HEK293 (cell line): ENCODE results near the gene OPCML.

ENCODE experiments used
- CTCF ChIA-PET: fragments of 350-600 bp; formaldehyde crosslinking; extraction: SDS; loops from one replicate; lab custom pipeline; 2021; ENCODE audit warnings: antibody characterized with exemption; lab: Yijun Ruan, JAX
- POLR2A ChIA-PET: fragments of 300-600 bp; formaldehyde crosslinking; extraction: SDS; loops from one replicate; lab custom pipeline; 2020; ENCODE audit warnings: antibody characterized with exemption, inconsistent platforms; lab: Yijun Ruan, JAX
- H3K27ac ChIP-seq: fragments of 200-500 bp; sonication (Bioruptor generic); 2 replicates; pipeline ENCODE4 v1.5.1; 2014; ENCODE audit warnings: low read depth, low read length, control low read depth, inconsistent platforms; ENCODE audit errors: extremely low read depth
- H3K36me3 ChIP-seq, 2 experiments: fragments of 200-500 bp in 1 of 2; sonication (Bioruptor generic) in 1 of 2; 1 replicate in 1 of 2; 2 replicates in 1 of 2; pipeline ENCODE4 v1.5.1; 2014 to 2017; ENCODE audit warnings: inconsistent platforms in 2 of 2, low read length in 2 of 2; ENCODE audit not compliant: control insufficient read depth in 2 of 2, insufficient read depth in 1 of 2
- H3K4me1 ChIP-seq: fragments of 200-500 bp; sonication (Bioruptor generic); 2 replicates; pipeline ENCODE4 v1.5.1; 2014; ENCODE audit warnings: mild to moderate bottlenecking, low read length, inconsistent platforms; ENCODE audit not compliant: control insufficient read depth, insufficient read depth
- H3K4me3 ChIP-seq: 2 replicates; pipeline ENCODE4 v1.5.1; 2011; ENCODE audit warnings: low read depth, mild to moderate bottlenecking, control low read depth, low read length, moderate library complexity
- H3K9me3 ChIP-seq: fragments of 200-500 bp; sonication (Bioruptor generic); 2 replicates; pipeline ENCODE4 v1.5.1; 2014; ENCODE audit warnings: low read depth, low read length, inconsistent platforms; ENCODE audit not compliant: control insufficient read depth, insufficient read depth
- GLIS2 ChIP-seq: fragments of 450-650 bp; formaldehyde crosslinking; IDR thresholded peaks from 2 replicates; pipeline ENCODE4 v1.5.1; 2016; ENCODE audit warnings: missing biosample characterization, missing genetic modification characterization
- HOXC10 ChIP-seq: sonication (generic); formaldehyde crosslinking; IDR thresholded peaks from 2 replicates; pipeline ENCODE4 v1.8.1; 2023; ENCODE audit warnings: mild to moderate bottlenecking, missing genetic modification reagents
- PRDM1 ChIP-seq: fragments of 450-650 bp; formaldehyde crosslinking; IDR thresholded peaks from 2 replicates; pipeline ENCODE4; 2016; ENCODE audit warnings: missing biosample characterization, missing genetic modification characterization
- SALL2 ChIP-seq: fragments of 450-650 bp; formaldehyde crosslinking; IDR thresholded peaks from 2 replicates; pipeline ENCODE4 v1.5.0; 2017; ENCODE audit warnings: missing biosample characterization, mild to moderate bottlenecking, missing genetic modification characterization, borderline replicate concordance
- SCRT1 ChIP-seq: fragments of 450-650 bp; formaldehyde crosslinking; IDR thresholded peaks from 2 replicates; pipeline ENCODE4 v1.5.1; 2016; ENCODE audit warnings: missing biosample characterization, missing genetic modification characterization, borderline replicate concordance
- WT1 ChIP-seq: fragments of 450-650 bp; formaldehyde crosslinking; IDR thresholded peaks from 2 replicates; pipeline ENCODE4 v1.5.1; 2016; ENCODE audit warnings: missing biosample characterization, missing genetic modification characterization
- ZBTB8A ChIP-seq: fragments of 450-650 bp; formaldehyde crosslinking; IDR thresholded peaks from 2 replicates; pipeline ENCODE4 v1.5.1; 2016; ENCODE audit warnings: missing biosample characterization, missing genetic modification characterization
- ZFP41 ChIP-seq: fragments of 450-650 bp; formaldehyde crosslinking; IDR thresholded peaks from 2 replicates; pipeline ENCODE4 v1.5.1; 2016; ENCODE audit warnings: missing biosample characterization, missing genetic modification characterization, borderline replicate concordance
- ZNF138 ChIP-seq: fragments of 450-650 bp; formaldehyde crosslinking; IDR thresholded peaks from 2 replicates; pipeline ENCODE4 v1.5.1; 2016; ENCODE audit warnings: missing biosample characterization, missing genetic modification characterization, borderline replicate concordance
- ZNF169 ChIP-seq: fragments of 450-650 bp; formaldehyde crosslinking; IDR thresholded peaks from 2 replicates; pipeline ENCODE4 v1.5.1; 2016; ENCODE audit warnings: missing biosample characterization, missing genetic modification characterization
- ZNF221 ChIP-seq: fragments of 450-650 bp; formaldehyde crosslinking; IDR thresholded peaks from 2 replicates; pipeline ENCODE4 v1.5.1; 2017; ENCODE audit warnings: missing biosample characterization, missing genetic modification characterization, borderline replicate concordance
- ZNF37A ChIP-seq: fragments of 450-650 bp; IDR thresholded peaks from 2 replicates; pipeline ENCODE4 v1.5.1; 2018; ENCODE audit warnings: missing biosample characterization, missing genetic modification characterization
- ZNF423 ChIP-seq: fragments of 450-650 bp; formaldehyde crosslinking; IDR thresholded peaks from 2 replicates; pipeline ENCODE4 v1.5.1; 2016; ENCODE audit warnings: missing biosample characterization, missing genetic modification characterization
- ZNF544 ChIP-seq: fragments of 450-650 bp; formaldehyde crosslinking; IDR thresholded peaks from 2 replicates; pipeline ENCODE4 v1.5.0; 2017; ENCODE audit warnings: missing biosample characterization, missing genetic modification characterization
- ZNF677 ChIP-seq: fragments of 450-650 bp; IDR thresholded peaks from 2 replicates; pipeline ENCODE4 v1.5.0; 2018; ENCODE audit warnings: missing biosample characterization, mild to moderate bottlenecking, missing genetic modification characterization, moderate library complexity
- ZNF792 ChIP-seq: fragments of 450-650 bp; formaldehyde crosslinking; IDR thresholded peaks from 2 replicates; pipeline ENCODE4 v1.5.1; 2016; ENCODE audit warnings: missing biosample characterization, missing genetic modification characterization
- TF ChIP-seq, protein P1 (sequence below): fragments of 450-650 bp; formaldehyde crosslinking; IDR thresholded peaks from 2 replicates; pipeline ENCODE4 v1.5.1; 2016; ENCODE audit warnings: missing biosample characterization, missing genetic modification characterization
- TF ChIP-seq, protein P2 (sequence below): fragments of 450-650 bp; formaldehyde crosslinking; IDR thresholded peaks from 2 replicates; pipeline ENCODE4 v1.5.1; 2016; ENCODE audit warnings: missing biosample characterization, missing genetic modification characterization, borderline replicate concordance
- TF ChIP-seq, protein P3 (sequence below): fragments of 450-650 bp; formaldehyde crosslinking; IDR thresholded peaks from 2 replicates; pipeline ENCODE4 v1.5.1; 2016; ENCODE audit warnings: missing biosample characterization, missing genetic modification characterization, low read depth

The OPCML gene

DNA sequence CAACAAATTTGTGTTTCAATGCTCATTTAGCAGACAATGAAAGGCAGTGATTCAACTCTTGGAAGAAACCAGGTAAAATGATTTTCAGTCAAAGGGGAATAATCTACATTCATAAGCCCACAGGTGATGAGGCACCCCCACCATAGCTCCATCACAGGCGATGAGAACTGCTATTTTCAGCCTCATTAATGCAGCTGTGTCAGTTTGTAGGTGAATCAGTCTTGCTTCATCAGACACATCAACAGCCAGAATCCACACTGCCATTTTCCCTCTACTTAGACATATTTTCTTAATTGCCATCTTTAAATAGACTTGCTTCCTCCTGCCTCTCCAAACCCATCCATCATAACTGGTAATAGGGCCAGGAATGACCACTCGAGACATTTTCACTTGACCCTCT is 701.0 kb downstream of the OPCML start (continued):
- TF ChIP-seq ZNF792 (tag by site-specific recombination) (no peak), ZNF169 (tag by site-specific recombination) (no peak), SCRT1 (tag by site-specific recombination) (no peak), WT1 (tag by site-specific recombination) (no peak), ZNF423 (no peak), SALL2 (no peak), ZFP41 (tag by site-specific recombination) (no peak)
- TF ChIP-seq, all 188 proteins: peak for 0

DNA sequence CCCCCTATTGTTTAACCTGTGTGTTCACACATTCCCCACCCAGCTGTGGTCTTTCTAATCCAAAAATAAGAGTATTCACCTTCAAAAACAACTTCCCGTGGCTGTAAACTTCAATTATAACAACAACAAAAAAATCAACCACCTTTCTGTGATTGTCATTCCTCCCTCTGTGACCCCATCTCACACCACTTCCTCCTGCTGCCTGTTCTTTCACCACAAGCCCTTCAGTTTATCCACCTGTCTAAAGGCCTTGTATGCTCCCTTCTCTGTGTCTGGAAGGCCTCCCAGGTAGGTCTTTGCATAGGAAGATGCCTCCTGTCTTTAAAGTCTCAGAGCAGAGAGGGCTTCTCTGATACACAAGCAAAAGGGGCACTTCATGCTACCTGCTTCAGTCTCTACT is 707.7 kb downstream of the OPCML start:
- TF ChIP-seq, protein P1, sequence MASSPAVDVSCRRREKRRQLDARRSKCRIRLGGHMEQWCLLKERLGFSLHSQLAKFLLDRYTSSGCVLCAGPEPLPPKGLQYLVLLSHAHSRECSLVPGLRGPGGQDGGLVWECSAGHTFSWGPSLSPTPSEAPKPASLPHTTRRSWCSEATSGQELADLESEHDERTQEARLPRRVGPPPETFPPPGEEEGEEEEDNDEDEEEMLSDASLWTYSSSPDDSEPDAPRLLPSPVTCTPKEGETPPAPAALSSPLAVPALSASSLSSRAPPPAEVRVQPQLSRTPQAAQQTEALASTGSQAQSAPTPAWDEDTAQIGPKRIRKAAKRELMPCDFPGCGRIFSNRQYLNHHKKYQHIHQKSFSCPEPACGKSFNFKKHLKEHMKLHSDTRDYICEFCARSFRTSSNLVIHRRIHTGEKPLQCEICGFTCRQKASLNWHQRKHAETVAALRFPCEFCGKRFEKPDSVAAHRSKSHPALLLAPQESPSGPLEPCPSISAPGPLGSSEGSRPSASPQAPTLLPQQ (tag by site-specific recombination) = no peak
- no peak for TF ChIP-seq ZNF677 (tag by site-specific recombination)
- no peak for TF ChIP-seq ZBTB8A (tag by site-specific recombination)
- no peak for TF ChIP-seq HOXC10 (CRISPR knock-in tag)
- TF ChIP-seq ZNF37A = no peak
- TF ChIP-seq ZNF138 (tag by site-specific recombination) = no peak
- no peak for TF ChIP-seq ZNF544 (tag by site-specific recombination)
- TF ChIP-seq, all 188 proteins: peak for 0
- ChIA-PET CTCF (no interaction called here), POLR2A (no interaction called here)
- no peaks in the 10 kb centered on the region for H3K9me3 ChIP-seq
- no peaks in the 10 kb centered on the region for H3K4me1 ChIP-seq
- H3K36me3 ChIP-seq = no peaks in the 10 kb centered on the region
- no peak overlapping the region for H3K4me3 ChIP-seq
- no peak overlapping the region for H3K27ac ChIP-seq

DNA sequence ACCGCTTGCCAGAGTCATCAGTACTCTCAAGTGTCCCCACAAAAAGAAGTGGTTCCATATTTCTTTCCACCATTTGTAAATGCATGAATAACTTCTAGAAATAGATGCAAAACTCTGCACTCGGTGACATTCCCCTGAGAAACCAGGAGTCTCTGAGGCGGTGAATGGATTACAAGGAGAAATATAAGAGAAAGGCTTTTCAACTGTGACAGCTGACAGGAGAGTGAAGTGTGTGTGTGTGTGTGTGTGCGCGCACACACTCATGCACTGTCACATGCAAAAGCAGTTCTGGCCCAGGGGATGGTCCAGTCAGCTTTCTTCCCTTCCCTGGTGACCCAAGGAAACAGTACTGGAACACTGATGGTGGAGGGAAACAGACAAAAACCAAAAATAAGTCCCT is 710.0 kb downstream of the OPCML start:
- no peaks in the 10 kb centered on the region for H3K9me3 ChIP-seq
- TF ChIP-seq GLIS2 = no peak
- TF ChIP-seq ZNF221 (tag by site-specific recombination) = no peak
- TF ChIP-seq PRDM1 (tag by site-specific recombination) = no peak
- TF ChIP-seq, protein P2, sequence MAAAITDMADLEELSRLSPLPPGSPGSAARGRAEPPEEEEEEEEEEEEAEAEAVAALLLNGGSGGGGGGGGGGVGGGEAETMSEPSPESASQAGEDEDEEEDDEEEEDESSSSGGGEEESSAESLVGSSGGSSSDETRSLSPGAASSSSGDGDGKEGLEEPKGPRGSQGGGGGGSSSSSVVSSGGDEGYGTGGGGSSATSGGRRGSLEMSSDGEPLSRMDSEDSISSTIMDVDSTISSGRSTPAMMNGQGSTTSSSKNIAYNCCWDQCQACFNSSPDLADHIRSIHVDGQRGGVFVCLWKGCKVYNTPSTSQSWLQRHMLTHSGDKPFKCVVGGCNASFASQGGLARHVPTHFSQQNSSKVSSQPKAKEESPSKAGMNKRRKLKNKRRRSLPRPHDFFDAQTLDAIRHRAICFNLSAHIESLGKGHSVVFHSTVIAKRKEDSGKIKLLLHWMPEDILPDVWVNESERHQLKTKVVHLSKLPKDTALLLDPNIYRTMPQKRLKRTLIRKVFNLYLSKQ (tag by site-specific recombination) = no peak
- TF ChIP-seq, protein P3, sequence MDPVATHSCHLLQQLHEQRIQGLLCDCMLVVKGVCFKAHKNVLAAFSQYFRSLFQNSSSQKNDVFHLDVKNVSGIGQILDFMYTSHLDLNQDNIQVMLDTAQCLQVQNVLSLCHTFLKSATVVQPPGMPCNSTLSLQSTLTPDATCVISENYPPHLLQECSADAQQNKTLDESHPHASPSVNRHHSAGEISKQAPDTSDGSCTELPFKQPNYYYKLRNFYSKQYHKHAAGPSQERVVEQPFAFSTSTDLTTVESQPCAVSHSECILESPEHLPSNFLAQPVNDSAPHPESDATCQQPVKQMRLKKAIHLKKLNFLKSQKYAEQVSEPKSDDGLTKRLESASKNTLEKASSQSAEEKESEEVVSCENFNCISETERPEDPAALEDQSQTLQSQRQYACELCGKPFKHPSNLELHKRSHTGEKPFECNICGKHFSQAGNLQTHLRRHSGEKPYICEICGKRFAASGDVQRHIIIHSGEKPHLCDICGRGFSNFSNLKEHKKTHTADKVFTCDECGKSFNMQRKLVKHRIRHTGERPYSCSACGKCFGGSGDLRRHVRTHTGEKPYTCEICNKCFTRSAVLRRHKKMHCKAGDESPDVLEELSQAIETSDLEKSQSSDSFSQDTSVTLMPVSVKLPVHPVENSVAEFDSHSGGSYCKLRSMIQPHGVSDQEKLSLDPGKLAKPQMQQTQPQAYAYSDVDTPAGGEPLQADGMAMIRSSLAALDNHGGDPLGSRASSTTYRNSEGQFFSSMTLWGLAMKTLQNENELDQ (tag by site-specific recombination) = no peak
- TF ChIP-seq, all 188 proteins: peak for 0
- Histone ChIP-seq H3K36me3 (no peaks in the 10 kb centered on the region), H3K4me1 (no peaks in the 10 kb centered on the region), H3K27ac (no peak overlapping the region), H3K4me3 (no peak overlapping the region)
- CTCF ChIA-PET = no interaction called here
- POLR2A ChIA-PET = no interaction called here
